Heart left ventricle (tissue), 13 donors: ENCODE results near the gene XPNPEP1.

ENCODE experiments used
- CTCF ChIP-seq, 12 donors: fragments of 200-600 bp; sonication (generic) in 4 of 12; IDR thresholded peaks; one replicate each; pipeline versions ENCODE4 v1.5.0 to v1.8.0; 2018 to 2022; ENCODE audit warnings: antibody characterized with exemption in 12 of 12, mild to moderate bottlenecking in 5 of 12
- POLR2A ChIP-seq, 2 donors: fragments of 450-650 bp; IDR thresholded peaks; one replicate each; pipeline ENCODE4 v1.6.1; 2017; ENCODE audit warnings: antibody characterized with exemption in 2 of 2, mild to moderate bottlenecking in 2 of 2, moderate library complexity in 2 of 2
- donor health status: ischemic (EF 13 %, LVEDD 7.1; RV severe dilation, severe dysfunction).
- donor health status: DM: no; HTN: yes; CAD: no.
- donor health status: DM: no; HTN: no; CAD: no.
- donor health status: ischemic (EF 25% LVEDD 6.9; RV normal size, moderate dysfunction).
- donor health status: ischemic (EF 25% LVEDD 5.7; RV mildly dilated, moderate dysfunction).
- donor health status: ischemic (EF 35%, LVEDD 5.7; RV mildly dilated, moderate dysfunction).
- donor health status: nonischemic (EF 11% LVEDD 7.7; RV severe dilation, severe dysfunction).
- donor health status: DM: yes; HTN: yes; CAD: no.
- donor health status: PGD.
- donor health status: ischemic (EF 29% LVEDD 5.4; RV normal size, mild dysfunction).
- donor health status: nonischemic (EF 23%, LVEDD 6.1; RV moderate dilation, normal function).

- no peak for TF ChIP-seq CTCF (IDR thresholded peaks at IDR 0.05)
- TF ChIP-seq POLR2A (IDR thresholded peaks at IDR 0.05) = no peak
Measured at GRCh38 chr10:109913306-109913892, 9.9 kb downstream of the XPNPEP1 start.
